DMS153 (cell line): ENCODE data around the gene TEF.

ENCODE experiments used
- DNase-seq: peaks from one replicate; lab custom pipeline; 2025; lab: John Stamatoyannopoulos, UW

Gene TEF, protein sequence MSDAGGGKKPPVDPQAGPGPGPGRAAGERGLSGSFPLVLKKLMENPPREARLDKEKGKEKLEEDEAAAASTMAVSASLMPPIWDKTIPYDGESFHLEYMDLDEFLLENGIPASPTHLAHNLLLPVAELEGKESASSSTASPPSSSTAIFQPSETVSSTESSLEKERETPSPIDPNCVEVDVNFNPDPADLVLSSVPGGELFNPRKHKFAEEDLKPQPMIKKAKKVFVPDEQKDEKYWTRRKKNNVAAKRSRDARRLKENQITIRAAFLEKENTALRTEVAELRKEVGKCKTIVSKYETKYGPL

DNA sequence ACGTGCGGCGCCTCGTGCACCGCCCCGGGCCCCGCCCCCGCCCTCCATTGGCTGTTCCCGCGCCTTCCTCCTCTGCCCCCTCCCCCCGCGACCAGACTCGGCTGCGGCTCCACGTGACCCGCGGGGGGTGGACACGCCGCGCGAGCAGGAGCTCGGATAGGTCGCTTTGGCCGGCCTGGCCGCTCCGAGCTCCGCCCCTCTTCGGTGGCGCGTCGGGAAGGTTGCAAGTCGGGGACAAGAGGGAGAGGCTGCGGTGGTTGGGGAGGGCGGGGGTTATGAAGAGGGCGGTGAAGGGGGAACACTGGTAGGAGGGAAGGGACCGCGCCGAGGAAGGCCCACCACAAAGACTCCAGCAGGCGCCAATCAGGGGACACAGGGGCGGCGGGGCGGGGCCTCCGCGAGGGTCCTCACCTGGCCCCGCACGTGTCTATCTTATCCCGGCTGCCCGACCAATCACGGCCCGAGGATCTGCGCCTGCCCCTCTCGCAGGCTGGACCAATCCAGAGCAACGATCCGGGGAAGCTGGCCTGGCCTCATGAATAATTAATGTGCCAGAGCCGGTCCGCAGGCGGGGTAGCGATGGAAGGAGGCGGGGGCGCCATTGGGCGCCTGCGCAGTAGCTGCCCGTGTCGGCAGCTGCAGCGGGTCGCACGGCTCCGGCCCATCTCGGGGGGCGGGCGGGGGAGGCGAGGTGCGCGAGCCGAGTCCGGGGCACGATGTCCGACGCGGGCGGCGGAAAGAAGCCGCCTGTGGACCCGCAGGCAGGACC lies at the start of gene TEF:
Gene TEF, plus strand, starts transcription at position 614 of the 769 bp plus-strand sequence. Its CDS starts 103 bp downstream, at position 717.
- peak; percentile 99 for DNase-seq

DNA sequence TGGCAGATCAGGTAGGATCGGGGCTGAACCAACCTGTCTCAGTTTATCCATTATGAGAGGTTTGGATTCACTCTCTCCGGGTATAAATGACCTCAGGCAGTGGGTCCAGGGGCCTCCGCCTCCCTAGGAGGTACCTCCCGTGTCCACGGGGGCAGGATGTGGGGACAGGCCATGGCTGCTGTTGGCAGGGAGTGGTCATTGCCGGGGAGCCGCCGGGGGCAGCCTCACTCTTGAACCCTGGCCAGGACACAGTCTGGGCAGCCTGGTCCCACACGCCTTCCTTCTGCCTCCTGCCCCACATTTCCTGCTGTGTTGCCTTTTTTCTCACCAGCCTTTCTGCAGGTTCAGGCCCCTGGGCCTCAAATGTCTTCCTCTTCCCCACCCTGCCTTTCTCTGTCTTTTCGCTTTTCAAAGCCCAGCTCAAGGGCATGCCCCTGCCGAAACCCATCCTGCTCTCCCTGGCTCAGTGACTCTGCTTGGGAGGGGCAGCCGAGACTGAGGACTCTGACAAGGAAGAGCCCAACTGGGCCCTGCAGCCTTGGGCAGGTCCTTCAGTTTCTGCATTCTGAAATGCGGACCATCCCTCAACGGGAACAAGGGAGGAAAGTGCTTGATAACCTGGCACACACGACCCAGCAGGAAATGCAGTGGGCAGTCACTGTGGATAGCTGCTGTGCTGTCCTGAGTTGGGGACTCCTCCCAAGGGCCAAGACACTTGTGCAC lies 49.4 kb upstream of the TEF start:
- DNase-seq = no peak

DNA sequence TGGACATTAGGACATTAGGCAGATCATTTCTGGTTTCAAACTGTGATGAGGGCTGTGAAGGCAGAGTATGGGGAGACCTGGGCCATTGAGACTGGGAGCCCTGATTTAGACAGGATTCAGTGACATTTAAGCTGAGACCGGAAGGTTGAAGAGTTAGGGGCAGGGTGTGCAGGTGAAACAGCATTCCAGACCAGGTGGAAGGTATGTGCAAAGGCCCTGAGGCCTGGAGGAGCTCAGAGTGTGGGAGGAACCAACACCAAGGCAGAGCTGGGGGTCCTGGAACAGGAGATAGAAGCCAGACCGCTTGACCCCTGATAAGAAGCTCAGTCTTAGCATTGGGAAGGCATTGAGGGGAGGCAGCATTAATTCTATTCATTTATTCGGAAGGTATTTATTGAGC lies 47.9 kb upstream of the TEF start:
- no peak for DNase-seq

DNA sequence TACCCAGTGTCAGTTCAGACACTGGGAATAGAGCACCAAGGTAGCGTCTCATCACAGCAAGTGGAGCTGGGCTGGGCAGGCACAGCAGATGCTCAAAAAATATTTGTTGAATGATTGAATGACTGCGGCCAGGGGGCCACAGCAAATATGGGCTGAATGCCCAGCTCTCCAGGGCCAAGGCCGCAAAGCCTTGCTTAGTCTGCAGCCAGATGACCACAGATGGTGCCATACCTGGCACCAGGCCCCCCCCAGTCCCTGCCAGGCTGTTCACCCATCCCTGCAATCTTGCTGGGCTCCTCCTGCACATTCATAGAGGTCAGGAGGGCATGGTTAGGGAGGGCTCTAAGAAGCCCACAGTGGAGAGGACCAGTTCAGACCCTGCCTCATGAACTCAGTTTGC lies 47.5 kb upstream of the TEF start:
- DNase-seq = no peak

DNA sequence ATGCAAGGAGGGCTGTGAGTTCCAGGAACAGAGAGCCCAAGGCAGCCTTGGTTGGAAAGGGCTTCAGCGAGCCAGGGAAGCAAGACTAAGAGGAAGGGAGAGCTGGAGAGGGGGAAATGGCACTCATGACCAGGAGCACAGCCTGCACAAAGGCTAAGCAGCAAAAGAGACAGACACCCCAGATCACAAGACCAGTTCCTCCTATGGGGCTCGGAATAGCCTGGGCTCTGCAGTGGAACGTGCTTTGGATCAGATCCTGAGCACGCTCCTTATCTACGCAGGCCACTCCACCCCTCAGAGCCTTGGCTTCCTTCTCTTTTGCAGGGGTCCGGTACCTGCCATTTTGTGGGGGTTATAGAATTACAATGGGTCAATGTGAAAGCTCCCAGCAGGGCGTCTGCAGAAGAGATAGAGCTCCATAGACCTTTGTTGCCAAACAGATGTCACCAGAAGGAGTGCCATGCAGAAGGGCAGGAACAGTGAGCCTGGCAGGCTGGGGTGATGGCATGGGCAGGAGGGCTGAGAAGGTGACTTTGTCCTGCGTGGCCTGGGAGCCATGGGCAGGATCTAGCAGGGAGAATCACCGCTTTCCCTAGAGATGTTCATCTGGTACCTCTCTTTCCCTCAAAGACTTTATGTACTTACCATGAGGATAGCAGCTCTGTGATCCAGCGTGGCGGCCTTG lies 46.6 kb upstream of the TEF start:
- DNase-seq = no peak

DNA sequence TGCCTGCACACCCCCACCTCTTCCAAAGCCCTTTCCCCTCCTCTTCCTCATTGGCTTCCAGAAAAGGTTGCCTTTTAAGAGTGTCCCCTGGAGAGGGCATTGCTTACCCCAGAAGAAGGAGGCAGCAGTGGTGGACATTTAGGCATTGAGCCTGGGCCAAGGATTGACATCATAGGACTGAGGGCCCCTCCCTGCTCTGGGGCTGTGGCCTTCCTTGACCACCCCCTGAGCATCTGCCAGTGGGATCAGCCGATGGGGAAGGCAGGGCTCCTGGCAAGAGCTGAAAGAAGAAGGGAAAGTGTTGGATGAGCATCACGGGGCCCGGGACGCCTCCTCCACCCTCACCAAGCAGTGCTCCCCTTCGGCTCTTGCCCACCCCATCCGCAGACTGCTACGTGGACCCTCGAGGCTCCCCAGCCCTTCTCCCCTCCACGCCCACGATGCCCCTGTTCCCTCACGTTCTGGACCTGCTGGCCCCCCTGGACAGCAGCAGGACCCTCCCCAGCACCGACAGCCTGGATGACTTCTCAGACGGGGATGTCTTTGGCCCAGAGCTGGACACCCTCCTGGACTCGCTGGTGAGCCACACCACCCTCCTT lies 43.0 kb upstream of the TEF start:
- DNase-seq = no peak

DNA sequence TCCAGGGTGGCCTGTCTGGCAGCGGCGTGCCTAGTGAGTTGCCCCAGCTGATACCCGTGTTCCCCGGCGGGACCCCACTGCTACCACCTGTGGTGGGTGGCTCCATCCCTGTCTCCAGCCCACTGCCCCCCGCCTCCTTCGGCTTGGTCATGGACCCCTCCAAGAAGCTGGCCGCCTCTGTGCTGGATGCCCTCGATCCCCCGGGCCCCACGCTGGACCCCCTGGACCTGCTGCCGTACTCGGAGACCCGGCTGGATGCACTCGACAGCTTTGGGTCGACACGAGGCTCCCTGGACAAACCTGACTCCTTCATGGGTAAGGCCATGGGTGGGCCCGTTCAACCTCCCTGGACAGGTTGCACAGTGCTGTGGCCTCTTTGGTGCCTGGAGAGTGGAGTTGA lies 41.9 kb upstream of the TEF start:
- DNase-seq = no peak

DNA sequence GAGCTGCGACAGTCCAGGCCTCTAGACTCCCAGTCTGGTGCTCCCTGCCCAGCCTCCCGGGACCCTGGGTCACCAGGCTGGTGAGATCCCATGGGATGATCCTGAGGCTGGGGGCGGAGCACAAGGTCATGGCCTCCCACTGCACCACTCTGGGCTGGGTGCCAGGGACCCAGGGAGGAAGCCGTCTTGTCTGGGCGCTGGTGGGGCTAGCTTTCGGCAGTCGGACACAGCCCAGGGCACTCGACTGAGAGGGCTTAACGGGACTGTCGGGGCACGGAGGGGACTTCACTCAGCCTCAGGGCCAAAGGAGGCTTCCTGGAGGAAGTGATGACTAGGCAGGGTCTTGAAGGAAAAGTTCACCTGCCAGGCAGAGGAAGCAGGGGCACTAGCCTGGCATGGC lies 41.4 kb upstream of the TEF start:
- DNase-seq = no peak

DNA sequence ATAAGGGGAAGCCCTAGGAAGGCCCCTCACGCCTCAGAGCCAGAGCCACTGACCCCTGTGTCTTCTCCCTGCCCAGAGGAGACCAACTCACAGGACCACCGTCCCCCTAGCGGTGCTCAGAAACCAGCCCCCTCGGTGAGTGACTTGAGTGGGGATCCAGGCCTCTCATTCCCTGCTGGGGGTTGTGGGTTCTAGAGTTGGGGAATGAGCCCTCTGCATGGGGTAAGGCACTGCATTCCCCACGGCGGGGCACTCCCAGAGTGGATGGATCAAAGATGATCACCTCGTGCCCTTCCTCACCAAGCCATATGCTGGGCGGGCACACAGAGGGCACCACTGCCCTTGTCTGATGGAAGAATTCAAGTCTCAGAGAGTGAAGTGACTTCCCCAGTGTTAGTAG lies 40.7 kb upstream of the TEF start:
- DNase-seq = no peak

DNA sequence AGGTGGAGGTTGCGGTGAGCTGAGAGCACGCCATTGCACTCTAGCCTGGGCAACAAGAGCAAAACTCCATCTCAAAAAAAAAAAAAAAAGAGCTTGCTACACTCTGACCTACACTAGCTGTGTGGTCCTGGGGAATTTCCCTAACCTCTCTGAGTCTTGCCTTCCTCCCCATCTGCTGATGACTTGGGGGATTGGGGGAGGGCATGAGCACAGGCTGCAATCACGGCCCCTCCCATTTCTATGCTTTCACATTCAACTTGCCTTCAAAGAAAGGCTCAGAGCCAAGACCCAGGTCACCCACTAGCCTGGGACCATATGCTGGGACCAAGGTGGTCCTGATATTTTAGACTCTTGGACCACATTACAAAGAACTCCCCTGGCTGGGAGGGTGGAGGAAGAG lies 39.8 kb upstream of the TEF start:
- DNase-seq = no peak

DNA sequence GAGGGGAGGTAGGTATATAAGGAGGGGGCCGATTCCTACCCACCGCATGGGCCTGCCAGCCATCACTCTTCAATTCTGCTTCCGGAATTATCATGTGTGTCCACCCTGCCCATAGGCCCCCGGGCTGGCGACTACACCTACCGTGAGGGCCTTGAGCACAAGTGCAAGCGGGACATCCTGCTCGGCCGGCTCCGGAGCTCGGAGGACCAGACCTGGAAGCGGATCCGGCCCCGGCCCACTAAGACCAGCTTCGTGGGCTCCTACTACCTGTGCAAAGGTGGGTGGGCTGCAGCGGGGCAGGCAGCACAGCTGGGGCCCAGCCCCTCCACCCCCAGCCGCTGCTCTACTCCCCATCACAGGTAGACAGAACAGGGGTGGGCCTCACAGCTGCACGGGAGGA lies 38.4 kb upstream of the TEF start:
- no peak for DNase-seq

DNA sequence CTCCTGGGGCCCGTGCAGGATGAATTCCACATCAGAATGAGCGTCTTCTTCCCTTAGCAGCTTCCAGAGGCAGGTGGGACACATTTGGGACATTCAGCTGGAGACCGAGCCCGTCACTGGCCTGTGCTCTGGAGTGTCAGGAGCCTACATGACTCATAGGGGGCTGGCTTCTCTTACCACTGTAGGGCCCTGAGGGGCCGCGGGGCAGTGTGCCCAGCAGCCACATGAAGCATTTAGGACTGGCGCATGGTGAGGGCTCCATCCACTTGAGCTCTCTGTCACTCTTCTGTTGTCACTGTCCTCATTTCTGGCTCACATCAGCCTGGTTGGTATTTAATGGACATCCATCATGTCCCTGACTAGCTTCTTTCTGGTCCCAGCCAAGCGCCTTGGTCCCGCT lies 38.0 kb upstream of the TEF start:
- DNase-seq = no peak

DNA sequence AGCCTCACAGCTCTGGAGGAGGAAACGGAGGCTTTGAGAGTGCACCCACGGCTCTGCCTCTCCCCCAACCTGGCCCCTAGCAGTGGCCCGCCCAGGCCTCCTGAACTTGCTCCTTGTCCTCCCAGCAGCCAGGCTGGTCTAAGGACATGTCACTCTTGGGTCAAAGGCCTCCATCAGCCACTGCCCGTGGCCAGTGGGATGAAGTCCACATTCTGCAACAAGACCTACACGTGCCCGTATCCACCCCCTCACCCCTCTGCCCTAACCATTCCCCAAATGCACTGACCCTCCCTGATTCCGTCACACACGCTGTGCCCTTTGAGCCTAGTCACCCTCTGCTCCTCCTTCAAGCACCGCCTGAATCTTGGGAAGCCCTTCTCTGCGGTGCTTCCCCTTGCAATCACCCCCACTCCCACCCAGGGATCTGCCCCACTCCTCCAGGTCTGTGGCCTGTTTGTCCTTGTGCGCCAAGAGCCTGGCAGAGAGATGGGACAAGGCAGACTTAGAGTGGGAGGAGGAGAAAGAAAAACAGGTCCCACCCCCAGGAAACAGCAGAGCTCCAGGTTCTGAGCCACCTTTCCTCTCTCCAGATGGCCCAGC lies 37.5 kb upstream of the TEF start:
- DNase-seq = no peak

DNA sequence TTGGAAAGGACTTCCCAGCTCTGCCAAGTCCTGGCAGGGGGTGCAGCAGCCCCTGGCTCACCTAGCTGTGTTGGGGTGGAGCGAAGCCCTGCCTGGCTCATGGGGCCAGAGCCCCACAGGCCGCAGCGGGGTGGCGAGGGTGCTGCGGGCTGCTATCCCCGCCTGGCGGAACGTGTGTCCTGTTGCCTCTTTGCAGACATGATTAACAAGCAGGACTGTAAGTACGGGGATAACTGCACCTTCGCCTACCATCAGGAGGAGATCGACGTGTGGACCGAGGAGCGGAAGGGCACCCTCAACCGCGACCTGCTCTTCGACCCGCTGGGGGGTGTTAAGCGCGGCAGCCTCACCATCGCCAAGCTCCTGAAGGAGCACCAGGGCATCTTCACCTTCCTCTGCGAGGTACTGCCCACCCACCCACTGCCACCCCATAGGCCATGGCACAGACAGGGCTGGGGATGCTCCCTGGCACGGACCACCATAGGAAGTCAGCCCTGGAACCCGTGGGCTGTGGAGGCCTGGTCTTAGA lies 35.9 kb upstream of the TEF start:
- DNase-seq = no peak

DNA sequence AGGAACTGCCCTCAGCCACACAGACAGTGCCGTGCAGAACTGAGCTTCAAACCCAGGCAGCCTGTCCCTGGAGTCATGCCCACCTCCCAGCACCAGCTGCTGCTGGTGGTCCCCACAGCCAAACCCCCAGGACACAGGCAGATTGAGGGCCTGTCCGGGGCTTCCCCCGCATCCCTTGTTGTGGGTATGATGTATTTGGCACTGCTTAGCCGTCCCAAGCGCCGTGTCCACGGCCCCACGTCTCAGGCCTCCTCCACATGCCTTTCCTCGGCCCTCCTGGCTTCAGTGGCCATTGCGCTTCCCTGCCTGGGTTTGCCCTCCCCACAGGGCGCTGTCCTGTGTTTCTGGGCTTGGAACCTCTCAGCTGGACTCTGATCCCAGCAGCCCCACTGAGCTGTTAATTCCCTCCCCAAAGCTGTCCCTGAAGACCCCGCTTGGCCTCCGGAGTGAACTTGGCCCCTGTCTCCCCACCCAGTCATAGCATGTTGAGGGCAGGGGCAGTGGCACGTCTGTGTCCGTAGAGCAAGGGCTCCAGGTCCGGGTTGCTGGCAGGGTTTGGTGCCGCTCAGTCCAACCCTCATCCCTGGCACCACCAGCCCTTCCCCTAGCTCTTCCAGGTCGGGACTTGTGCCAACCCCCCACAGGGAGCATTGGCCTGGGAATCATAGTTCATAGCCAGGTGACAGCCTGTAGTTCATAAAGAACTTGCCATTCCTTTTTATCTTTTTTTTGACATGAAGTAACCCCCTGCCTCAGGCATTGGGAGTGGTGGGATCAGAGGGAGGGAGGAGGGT lies 34.5 kb upstream of the TEF start:
- DNase-seq = no peak

DNA sequence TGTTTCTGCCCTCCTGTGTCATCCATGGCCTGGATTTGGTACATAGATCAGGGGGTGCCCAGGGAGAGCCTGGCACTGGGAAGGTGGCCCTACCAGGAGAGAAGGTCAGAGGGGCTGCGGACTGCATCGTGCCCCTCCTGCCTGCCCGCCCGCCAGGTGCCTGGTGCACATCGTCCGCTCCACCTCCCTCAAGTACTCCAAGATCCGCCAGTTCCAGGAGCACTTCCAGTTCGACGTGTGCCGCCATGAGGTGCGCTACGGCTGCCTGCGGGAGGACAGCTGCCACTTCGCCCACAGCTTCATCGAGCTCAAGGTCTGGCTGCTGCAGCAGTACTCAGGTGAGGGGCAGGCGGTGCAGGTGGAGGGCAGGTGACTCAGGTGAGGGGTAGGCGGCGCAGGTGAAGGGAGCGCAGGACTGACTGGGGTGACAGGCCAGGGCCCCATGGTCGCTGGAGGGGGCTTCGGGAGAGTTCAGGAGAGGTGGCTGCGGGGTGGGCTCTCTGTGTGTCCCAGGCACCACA lies 32.7 kb upstream of the TEF start:
- DNase-seq = no peak

DNA sequence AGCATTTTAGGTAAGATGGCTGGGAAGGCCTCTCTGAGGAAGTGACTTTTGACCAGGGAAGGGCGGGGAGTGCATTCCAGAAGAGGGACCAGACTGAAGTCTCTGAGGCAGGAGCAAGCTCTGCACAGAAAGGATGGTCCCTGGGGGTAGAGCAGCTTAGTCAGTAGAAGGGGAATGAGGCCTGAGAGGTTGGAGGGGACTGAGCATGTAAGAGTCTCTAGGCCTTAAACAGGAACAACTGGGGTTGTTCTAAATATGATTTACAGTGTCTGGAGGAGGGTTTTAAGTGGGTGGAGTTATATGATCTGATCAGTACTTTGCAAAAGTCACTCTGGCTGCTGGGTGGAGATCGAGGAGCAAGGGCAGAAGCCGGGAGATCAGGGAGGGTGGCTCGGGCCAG lies 31.7 kb upstream of the TEF start:
- DNase-seq = no peak

DNA sequence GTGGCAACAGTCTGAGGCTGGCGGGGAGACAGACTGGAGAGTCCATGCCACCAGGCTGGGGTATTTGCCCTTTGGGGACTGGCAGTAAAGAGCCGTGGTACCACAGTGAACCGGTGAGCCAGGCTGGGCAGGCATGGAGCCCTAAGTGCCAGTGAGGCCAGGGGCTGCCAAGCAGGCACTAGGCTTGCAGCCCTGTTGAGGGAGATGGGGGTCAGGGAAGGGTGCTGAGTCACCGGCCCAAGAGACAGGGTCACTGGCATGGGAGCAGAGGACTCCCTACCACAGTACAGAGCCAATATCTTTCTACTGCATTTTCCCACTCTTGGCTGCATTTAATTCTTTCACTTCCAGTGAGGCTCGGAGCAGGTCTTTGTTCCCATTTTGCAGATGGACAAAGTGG lies 30.7 kb upstream of the TEF start:
- no peak for DNase-seq

DNA sequence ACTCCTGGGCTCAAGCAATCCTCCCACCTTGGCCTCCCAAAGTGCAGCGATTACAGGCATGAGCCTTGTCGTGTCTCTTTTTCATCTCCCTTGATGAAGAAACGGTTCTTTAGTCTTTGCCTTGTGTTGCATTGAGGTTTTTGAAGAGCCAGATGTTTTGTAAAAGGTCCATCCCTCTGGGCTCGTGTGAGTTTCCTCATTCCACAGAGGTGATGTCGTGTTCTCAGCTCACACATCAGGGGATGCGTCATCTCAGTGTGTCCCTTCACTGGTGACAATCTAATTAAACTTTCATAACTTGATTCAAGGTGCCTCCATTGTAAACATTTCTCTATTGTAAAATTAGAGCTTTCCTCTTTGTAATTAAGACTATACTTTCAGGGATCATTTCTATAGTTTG lies 29.7 kb upstream of the TEF start:
- DNase-seq = no peak

DNA sequence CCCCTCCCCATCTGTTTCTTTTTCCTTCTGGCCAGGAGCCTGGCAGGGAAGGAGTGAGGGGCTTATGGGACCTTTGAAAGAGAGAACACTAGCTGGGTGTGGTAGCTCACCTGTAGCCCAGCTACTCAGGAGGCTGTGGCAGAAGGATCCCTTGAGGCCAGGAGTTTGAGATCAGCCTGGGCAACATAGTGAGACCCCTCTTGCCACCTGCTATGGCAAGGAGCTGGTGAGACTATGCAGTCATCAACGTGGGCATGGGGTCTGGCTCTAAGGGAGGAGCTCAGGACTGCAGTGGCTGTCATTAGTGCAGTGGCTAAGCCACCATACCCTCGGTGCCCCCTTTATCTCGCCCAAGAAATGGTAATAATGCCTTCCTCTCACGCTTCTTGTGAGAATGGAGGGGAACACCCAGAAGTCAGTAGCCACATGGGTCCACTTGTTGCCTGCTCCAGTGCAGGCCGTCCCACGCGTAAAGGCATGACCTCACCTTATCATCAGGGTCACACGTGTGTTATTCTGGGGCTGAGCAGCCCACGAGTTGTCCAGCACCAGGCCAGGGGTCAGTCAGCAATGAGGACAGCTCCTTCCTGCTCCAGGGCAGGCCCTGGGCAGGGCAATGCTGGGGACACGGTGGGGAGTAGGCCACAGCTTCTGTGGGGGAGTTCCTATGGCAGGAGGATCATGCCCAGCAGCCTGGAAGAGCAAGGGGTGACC lies 27.7 kb upstream of the TEF start:
- DNase-seq = no peak
